ENCODE results near the gene ABHD12B. TPM values are rescaled to one million over a fixed set of nuclear protein-coding genes. Genes with fewer than 3 reads are reported as not detected.

Gene ABHD12B
- total RNA-seq, 1 experiment from 2014 or later: not detected

DNA sequence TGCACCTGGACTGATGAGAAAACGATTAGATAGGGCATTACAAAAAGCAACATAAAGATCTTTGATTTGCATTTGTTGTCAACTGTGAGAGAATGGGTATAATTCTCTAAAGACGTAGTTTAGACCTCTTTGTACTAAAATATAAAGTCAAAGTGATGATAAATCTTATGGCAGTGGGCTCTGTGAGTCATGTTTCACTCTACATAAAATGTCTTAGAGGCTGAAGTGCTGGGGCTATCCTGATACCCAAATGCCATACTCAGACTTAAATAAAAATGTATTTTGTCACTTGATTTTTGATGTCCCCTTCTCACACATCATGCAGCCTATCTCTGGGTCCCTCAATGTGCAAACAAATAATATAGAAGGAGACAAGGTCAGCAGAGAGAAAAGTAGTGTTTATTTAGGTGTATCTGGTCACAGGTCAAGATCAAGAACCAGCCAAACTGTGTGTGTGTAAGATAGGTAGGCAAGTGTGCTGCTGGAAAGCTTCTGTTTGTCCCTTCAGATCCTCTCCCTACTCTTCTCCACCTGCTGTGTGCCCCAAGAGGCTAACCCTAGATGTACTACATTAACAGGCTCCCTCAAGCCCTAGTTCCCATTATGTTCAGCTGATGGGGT, 33.9 kb upstream of the ABHD12B start:
- BruUV-seq (replicated peaks): no TSS peak

DNA sequence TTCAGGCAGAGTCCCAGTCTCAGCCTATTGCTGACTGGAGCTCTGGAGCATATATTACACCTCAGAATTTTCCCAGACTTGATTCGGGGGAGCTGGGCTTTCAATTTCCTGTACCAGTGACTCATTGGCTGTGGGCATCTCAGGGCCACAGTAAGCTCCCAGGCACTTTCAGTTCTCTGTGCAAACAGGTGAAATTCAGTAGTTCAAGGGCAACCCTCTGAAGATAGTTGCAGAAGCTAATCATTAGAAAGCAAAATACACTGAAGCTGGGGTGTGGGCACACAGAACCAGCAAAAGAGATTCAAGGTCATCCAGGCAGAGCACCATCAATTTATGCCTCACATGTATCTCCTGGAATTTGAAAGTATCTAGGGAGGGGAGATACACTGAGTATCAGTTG, 32.8 kb upstream of the ABHD12B start:
- BruUV-seq (replicated peaks): no TSS peak
- no peaks in the 10 kb centered on the region for H3K9me3 ChIP-seq (ENCODE audit: control insufficient read depth, insufficient read depth, low read depth, low read length)
- POLR2A ChIA-PET: interaction anchor here (0.5 kb wide), 1 partner anchor 8 kb away, joined by 5 read pairs; the partner anchor contains the start of gene NIN
- H3K4me1 ChIP-seq (ENCODE audit: control insufficient read depth, insufficient read depth, low read length): no peaks in the 10 kb centered on the region
- TF ChIP-seq SIN3A (IDR thresholded peaks at IDR 0.05; ENCODE audit: borderline replicate concordance, insufficient read depth, low read depth, low read length): no peak
- TF ChIP-seq, protein P1, sequence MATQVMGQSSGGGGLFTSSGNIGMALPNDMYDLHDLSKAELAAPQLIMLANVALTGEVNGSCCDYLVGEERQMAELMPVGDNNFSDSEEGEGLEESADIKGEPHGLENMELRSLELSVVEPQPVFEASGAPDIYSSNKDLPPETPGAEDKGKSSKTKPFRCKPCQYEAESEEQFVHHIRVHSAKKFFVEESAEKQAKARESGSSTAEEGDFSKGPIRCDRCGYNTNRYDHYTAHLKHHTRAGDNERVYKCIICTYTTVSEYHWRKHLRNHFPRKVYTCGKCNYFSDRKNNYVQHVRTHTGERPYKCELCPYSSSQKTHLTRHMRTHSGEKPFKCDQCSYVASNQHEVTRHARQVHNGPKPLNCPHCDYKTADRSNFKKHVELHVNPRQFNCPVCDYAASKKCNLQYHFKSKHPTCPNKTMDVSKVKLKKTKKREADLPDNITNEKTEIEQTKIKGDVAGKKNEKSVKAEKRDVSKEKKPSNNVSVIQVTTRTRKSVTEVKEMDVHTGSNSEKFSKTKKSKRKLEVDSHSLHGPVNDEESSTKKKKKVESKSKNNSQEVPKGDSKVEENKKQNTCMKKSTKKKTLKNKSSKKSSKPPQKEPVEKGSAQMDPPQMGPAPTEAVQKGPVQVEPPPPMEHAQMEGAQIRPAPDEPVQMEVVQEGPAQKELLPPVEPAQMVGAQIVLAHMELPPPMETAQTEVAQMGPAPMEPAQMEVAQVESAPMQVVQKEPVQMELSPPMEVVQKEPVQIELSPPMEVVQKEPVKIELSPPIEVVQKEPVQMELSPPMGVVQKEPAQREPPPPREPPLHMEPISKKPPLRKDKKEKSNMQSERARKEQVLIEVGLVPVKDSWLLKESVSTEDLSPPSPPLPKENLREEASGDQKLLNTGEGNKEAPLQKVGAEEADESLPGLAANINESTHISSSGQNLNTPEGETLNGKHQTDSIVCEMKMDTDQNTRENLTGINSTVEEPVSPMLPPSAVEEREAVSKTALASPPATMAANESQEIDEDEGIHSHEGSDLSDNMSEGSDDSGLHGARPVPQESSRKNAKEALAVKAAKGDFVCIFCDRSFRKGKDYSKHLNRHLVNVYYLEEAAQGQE (IDR thresholded peaks at IDR 0.05; ENCODE audit: insufficient read depth in 1 of 2, low read depth in 2 of 2, low read length in 1 of 2): no peak
- TF ChIP-seq, protein P2, sequence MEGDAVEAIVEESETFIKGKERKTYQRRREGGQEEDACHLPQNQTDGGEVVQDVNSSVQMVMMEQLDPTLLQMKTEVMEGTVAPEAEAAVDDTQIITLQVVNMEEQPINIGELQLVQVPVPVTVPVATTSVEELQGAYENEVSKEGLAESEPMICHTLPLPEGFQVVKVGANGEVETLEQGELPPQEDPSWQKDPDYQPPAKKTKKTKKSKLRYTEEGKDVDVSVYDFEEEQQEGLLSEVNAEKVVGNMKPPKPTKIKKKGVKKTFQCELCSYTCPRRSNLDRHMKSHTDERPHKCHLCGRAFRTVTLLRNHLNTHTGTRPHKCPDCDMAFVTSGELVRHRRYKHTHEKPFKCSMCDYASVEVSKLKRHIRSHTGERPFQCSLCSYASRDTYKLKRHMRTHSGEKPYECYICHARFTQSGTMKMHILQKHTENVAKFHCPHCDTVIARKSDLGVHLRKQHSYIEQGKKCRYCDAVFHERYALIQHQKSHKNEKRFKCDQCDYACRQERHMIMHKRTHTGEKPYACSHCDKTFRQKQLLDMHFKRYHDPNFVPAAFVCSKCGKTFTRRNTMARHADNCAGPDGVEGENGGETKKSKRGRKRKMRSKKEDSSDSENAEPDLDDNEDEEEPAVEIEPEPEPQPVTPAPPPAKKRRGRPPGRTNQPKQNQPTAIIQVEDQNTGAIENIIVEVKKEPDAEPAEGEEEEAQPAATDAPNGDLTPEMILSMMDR (IDR thresholded peaks at IDR 0.05): no peak
- TF ChIP-seq TCF7L2 (IDR thresholded peaks at IDR 0.05; ENCODE audit: low read depth, low read length): no peak
- no peak for TF ChIP-seq POLR2AphosphoS5 (IDR thresholded peaks at IDR 0.05; ENCODE audit: low read depth, low read length)
- H3K4me3 ChIP-seq (ENCODE audit: low read depth in 2 of 2, low read length in 2 of 2): no peak overlapping the region
- DNase-seq (ENCODE audit: low read depth, low spot score): no peak
- no peaks in the 10 kb centered on the region for H3K36me3 ChIP-seq (ENCODE audit: control insufficient read depth, insufficient read depth, low read length)
- H3K27me3 ChIP-seq (ENCODE audit: control insufficient read depth, insufficient read depth, low read length): no peaks in the 10 kb centered on the region
- in situ Hi-C loops (cut with HindIII; ENCODE audit: low pct_unique_long_range_greater_than_20kb, low sequenced_read_pairs) (no loop called here), intact Hi-C loops (cut with micrococcal nuclease; ENCODE audit: unreplicated experiment) (no loop called here)
- CTCF ChIA-PET: no interaction called here
- H3K27ac ChIP-seq (ENCODE audit: low read length): no peak overlapping the region
- ATAC-seq: no peak

More for the DNA sequence above, 33.9 kb upstream of the ABHD12B start:
- H3K9me3 ChIP-seq (ENCODE audit: control insufficient read depth, insufficient read depth, low read depth, low read length): no peaks in the 10 kb centered on the region
- in situ Hi-C loops (cut with HindIII; ENCODE audit: low pct_unique_long_range_greater_than_20kb, low sequenced_read_pairs) (no loop called here), intact Hi-C loops (cut with micrococcal nuclease; ENCODE audit: unreplicated experiment) (no loop called here)
- ChIA-PET CTCF (no interaction called here), POLR2A (interaction anchor here (0.6 kb wide), 1 partner anchor 77 kb away, joined by 5 read pairs; no protein-coding TSS in a partner anchor)
- TF ChIP-seq TCF7L2 (IDR thresholded peaks at IDR 0.05; ENCODE audit: low read depth, low read length): no peak
- TF ChIP-seq, protein P1 (IDR thresholded peaks at IDR 0.05; ENCODE audit: insufficient read depth in 1 of 2, low read depth in 2 of 2, low read length in 1 of 2): no peak
- TF ChIP-seq, protein P2 (IDR thresholded peaks at IDR 0.05): no peak
- DNase-seq (ENCODE audit: low read depth, low spot score) (no peak), ATAC-seq (no peak)
- no peak overlapping the region for H3K27ac ChIP-seq (ENCODE audit: low read length)
- H3K4me3 ChIP-seq (ENCODE audit: low read depth in 2 of 2, low read length in 2 of 2): no peak overlapping the region
- no peaks in the 10 kb centered on the region for H3K27me3 ChIP-seq (ENCODE audit: control insufficient read depth, insufficient read depth, low read length)
- H3K4me1 ChIP-seq (ENCODE audit: control insufficient read depth, insufficient read depth, low read length): no peaks in the 10 kb centered on the region
- no peaks in the 10 kb centered on the region for H3K36me3 ChIP-seq (ENCODE audit: control insufficient read depth, insufficient read depth, low read length)

Measured in Panc1 (cell line).